HG03439 (cell line): ENCODE results near the gene RFX2.
"Not testable (repeated sequence)": the region's sequence is repeated elsewhere in the genome, so short reads cannot be mapped to it uniquely, and the experiment has no call there.

Experiments
- ATAC-seq: cut with Tn5 transposase; IDR thresholded peaks from one replicate; pipeline ENCODE4 v1.9.1; 2021; ENCODE audit warnings: mild to moderate bottlenecking, moderate library complexity; ENCODE audit not compliant: unreplicated experiment

The RFX2 gene

DNA sequence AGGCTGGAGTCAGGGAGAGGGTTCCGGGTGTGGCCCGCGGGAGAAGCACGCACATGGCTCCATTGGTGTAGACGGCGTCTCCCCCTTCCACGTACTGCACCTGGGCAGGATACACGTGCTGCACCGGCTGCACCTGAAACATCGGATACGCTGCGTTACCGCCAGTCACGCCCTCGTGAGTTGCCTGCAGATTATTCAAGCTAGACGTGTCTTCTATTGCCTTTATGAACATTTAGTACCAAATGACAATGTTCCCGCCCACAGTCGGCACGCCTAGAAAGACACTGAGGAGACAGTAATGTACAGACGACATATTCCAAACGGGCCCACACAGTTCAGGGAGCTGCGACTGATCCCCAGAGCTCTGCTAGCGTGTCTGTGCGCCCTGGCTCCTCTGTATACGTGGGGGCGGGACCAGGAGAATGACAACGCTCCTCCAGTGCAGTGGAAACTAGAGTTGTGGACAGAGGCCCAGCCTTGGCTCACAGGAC, 68.3 kb downstream of the RFX2 start:
- no peak for ATAC-seq

DNA sequence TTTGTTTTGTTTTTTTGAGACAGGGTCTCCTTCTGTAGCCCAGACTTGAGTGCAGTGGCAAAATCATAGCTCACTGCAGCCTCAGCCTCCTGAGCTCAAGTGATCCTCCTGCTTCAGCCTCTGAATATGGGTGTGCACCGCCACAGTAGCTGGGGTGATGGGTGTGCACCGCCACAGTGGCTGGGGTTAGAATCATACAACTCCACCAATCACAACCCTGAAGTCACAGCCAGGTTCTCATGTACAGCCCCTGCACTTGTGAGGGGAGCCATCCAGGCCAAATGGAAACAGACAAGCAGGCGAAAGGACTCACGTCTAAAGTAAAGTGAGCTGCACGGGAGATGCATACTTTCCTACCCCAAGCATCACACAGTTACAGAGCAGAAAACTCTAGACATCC, 69.2 kb downstream of the RFX2 start:
- no peak for ATAC-seq

DNA sequence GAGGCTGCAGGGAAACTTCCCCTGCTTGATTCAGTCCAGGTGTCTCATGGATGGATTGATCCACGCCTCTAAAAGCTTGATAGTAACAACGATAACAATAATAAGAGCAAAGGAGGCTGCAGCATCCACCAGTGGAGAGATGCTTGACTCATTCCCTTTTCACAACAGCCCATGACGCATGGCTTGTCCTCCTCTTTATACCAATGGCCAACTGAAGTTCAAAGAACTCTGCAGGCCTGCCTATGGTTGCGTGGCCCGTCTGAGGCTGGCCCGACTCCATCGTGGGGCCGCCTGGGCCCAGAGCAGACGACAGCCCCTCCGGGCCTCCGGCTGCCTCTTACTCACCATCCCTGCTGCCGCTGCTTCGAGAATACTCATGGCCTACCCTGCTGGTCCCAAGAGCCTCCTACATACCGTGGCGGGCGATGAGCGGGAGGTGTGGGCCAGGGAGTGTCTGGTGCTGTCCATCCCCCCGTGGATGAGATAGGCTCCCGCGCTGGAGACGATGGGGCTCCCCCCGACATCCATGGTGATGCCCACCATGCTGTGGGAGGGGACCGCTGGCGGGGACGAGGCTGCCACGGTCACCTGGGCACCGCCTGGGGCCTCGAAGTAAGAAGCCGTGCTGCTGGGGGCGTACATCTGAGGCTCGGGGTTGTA, 70.6 kb downstream of the RFX2 start:
- ATAC-seq = no peak

DNA sequence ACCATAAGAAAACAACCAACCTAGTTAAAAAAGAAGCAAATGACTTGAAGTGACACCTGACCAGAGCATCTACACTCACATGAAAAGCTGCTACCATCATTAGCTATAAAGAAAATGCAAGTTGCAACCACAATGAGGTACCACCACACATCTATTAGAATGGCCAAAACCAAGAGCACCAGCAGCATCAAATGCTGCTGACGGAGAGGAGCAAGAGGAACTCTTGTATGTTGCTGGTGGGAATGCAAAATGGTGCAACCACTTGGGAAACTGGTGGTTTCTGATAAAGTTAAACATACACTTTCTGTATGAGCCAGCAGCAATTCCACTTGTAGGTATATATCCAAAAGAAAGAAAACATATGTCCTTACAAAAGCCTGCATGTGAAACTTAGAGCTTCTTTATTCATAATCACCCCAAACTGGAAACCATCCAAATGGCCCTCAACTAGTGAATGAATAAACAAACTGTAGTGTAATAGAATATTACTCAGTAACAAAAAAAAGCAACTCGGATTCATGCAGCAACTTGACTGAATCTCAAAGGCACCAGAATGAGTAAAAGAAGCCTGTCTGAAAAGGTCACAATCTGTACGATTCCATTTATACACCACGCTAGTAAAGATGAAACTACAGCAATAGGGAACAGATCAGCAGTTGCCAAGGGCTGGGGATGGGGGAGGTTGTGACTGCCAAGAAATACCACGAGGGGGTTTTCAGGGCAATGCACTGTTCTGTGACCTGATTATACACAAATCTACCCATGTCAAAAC, 71.5 kb downstream of the RFX2 start:
- no peak for ATAC-seq

- ATAC-seq = no peak
These were observed 75.3 kb downstream of the RFX2 start for GRCh38 chr19:6035026-6035425.

- no peak for ATAC-seq
These were observed 75.8 kb downstream of the RFX2 start for GRCh38 chr19:6034512-6034911.

DNA sequence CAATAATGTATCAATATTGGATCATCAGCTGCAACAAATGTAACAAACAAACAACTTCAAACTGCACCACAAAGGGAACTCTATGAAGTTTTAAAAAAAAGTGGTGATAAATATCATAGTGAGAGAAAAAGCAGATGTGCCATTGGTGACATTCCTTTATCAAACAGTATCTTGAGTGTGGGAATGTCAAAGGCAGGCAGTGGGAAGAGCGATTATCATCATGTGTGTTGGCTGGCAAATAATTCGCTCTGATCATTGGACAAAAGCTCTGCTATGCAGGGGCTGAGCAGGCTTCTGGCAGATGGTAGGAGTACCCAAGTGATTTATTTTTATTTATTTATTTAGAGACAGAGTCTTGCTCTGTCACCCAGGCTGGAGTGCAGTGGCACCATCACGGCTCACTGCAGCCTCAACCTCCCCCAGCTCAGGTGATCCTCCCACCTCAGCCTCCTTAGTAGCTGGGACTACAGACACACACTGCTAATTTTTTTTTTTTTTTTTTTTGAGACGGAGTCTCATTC, 76.5 kb downstream of the RFX2 start:
- no peak for ATAC-seq

DNA sequence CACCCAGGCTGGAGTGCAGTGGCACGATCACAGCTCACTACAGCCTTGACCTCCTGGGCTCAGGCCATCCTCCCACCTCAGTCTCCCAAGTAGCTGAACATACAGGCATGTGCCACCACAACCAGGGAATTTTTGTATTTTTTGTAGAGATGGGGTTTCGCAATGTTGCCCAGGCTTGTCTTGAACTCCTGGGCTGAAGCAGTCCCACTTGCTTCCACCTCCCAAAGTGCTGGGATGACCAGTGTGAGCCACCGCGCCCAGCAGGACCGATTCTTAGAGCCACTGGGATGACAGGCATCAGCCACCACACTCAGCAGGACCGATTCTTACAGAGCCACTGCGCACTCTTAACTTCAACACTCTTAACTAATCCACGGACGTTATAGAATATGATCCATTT, 77.5 kb downstream of the RFX2 start:
- no peak for ATAC-seq

- no peak for ATAC-seq
These were observed 77.9 kb downstream of the RFX2 start for GRCh38 chr19:6032381-6032780.

GRCh38 chr19:6030214-6030507, 80.1 kb downstream of the RFX2 start:
- no peak for ATAC-seq

- no peak for ATAC-seq
These were observed 83.7 kb downstream of the RFX2 start for GRCh38 chr19:6026390-6027227.

- ATAC-seq = not testable (repeated sequence)
These were observed 85.5 kb downstream of the RFX2 start for GRCh38 chr19:6024756-6025155.

GRCh38 chr19:6023936-6024335, 86.4 kb downstream of the RFX2 start:
- ATAC-seq = no peak

- ATAC-seq = no peak
These were observed 87.1 kb downstream of the RFX2 start for GRCh38 chr19:6023085-6023682.

GRCh38 chr19:6022570-6023064, 87.7 kb downstream of the RFX2 start:
- ATAC-seq = no peak

DNA sequence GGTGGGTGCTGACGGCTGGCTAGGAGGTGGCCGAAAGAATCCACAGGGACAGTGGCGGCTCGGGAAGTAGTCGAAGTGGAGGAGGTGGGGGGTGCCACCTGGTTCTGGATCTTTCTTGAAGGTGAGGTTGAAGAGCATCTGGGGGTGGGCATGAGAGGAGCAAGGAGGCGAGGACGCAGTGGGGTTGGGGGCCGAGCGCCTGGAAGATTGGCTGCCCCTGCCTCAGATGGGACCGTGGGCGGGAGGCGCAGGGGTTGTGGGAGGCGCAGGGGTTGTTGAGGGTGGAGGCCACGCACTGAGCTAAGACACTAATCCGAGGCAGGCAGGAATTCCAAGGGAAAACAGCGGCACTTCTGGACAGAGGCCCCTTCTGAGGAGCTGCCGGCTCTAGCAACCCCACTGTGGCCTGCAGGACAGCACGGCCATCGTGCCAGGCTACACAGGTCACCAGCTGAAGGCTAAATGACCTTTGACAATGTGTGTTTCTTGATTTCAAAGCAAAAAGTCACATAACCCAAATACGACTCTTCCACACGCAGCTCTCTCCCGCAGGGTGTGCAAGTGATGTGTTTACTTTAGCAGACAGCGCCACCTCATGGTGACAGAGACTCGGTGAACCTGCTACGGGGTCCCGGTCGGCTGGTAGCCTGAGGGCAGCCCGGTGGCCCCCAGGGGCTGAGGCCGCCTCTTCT, 88.3 kb downstream of the RFX2 start:
- ATAC-seq = no peak

- no peak for ATAC-seq
These were observed 89.1 kb downstream of the RFX2 start for GRCh38 chr19:6020972-6021805.

- ATAC-seq = no peak
These were observed 90.0 kb downstream of the RFX2 start for GRCh38 chr19:6020166-6020882.

GRCh38 chr19:6018786-6019185, 91.5 kb downstream of the RFX2 start:
- ATAC-seq = no peak
